Adrenal gland (tissue), 5 donors: ENCODE data around the gene GBP1.
"Not testable (repeated sequence)": the region's sequence is repeated elsewhere in the genome, so short reads cannot be mapped to it uniquely, and the experiment has no call there.

Experiments
- POLR2A ChIP-seq, 2 donors: fragments of 450-650 bp; IDR thresholded peaks; one replicate each; pipeline ENCODE4 v1.6.1; 2017; ENCODE audit warnings: antibody characterized with exemption in 2 of 2, mild to moderate bottlenecking in 2 of 2, moderate library complexity in 1 of 2
- TF ChIP-seq, protein P1 (sequence below), 6 experiments: fragments of 450-650 bp in 4 of 6; fragments of 200-600 bp in 2 of 6; sonication (generic) in 1 of 6; IDR thresholded peaks; 1 replicate in 5 of 6; 2 replicates in 1 of 6; pipeline versions ENCODE4 v1.5.1 to v1.8.0; 2016 to 2021; ENCODE audit warnings: antibody characterized with exemption in 6 of 6, mild to moderate bottlenecking in 2 of 6, moderate library complexity in 1 of 6
- donor health status: DM: no; HTN: no; CAD: no.

DNA sequence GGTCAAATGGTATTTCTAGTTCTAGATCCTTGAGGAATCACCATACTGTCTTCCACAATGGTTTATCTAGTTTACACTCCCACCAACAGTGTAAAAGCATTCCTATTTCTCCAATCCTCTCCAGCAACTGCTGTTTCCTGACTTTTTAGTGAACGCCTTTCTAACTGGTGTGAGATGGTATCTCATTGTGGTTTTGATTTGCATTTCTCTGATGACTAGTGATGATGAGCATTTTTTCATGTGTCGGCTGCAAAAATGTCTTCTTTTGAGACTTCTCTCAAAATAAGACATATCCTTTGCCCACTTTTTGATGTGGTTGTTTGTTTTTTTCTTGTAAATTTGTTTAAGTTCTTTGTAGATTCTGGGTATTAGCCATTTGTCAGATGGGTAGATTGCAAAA, 36.0 kb downstream of the GBP1 start:
- TF ChIP-seq, protein P1, sequence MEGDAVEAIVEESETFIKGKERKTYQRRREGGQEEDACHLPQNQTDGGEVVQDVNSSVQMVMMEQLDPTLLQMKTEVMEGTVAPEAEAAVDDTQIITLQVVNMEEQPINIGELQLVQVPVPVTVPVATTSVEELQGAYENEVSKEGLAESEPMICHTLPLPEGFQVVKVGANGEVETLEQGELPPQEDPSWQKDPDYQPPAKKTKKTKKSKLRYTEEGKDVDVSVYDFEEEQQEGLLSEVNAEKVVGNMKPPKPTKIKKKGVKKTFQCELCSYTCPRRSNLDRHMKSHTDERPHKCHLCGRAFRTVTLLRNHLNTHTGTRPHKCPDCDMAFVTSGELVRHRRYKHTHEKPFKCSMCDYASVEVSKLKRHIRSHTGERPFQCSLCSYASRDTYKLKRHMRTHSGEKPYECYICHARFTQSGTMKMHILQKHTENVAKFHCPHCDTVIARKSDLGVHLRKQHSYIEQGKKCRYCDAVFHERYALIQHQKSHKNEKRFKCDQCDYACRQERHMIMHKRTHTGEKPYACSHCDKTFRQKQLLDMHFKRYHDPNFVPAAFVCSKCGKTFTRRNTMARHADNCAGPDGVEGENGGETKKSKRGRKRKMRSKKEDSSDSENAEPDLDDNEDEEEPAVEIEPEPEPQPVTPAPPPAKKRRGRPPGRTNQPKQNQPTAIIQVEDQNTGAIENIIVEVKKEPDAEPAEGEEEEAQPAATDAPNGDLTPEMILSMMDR (IDR thresholded peaks at IDR 0.05): not testable (repeated sequence)
- not testable (repeated sequence) for TF ChIP-seq POLR2A (IDR thresholded peaks at IDR 0.05)
